A172 (cell line): ENCODE data around the gene EPB41L1. TPM values are rescaled to one million over a fixed set of nuclear protein-coding genes. Genes with fewer than 3 reads are reported as not detected.

Experiments used
- DNase-seq: peaks from one replicate; pipeline ENCODE4 v3.0.0-alpha.2; 2015; ENCODE audit warnings: low spot score
- total RNA-seq: library from RNA; depleted of rRNA; stranded (reverse); fragments of >200 nt; shearing (Covaris generic); gene quantifications from 2 replicates; pipeline ENCODE4 v1.2.3, GENCODE V29; 2014

Gene EPB41L1
- total RNA-seq, 1 experiment from 2014 or later, result 32.2 TPM

DNA sequence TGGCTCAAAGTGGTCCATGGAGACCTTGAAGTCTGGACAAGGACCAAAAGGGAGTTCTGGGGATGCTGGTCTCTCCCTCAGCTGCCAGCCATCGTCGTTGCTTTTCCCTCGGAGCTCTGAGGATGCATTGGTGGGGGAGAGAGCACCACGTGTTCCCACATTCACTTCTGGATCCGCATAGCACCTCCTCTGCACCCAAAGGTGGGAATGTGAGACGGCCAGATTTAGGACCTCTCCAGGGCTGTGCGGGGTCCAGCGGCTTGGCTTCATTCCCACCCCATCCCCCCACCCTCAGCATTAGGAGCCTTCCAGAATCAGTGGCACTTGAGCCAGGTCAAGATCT is 1.1 kb downstream of the EPB41L1 start:
- DNase-seq, result no peak

DNA sequence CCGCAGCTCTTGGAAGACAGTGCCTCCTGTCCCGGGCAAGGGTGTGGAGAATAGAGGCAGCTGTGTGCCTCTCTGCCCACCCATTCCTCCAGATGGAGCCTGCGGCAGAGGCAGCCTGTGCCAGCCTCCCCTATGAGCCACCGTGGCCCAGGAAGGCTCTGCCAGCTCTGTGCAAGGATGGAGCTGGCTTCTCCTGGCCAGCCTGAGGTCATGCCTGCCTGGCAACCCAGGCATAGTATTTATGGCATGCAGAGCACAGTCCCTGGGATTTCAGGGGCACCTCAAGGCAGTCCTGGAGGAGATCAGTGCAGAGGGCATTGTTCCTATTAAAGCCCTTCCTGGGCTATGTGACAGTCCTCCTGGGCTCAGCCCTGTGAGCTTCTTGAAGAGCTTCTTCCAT is 1.5 kb downstream of the EPB41L1 start:
- no peak for DNase-seq

DNA sequence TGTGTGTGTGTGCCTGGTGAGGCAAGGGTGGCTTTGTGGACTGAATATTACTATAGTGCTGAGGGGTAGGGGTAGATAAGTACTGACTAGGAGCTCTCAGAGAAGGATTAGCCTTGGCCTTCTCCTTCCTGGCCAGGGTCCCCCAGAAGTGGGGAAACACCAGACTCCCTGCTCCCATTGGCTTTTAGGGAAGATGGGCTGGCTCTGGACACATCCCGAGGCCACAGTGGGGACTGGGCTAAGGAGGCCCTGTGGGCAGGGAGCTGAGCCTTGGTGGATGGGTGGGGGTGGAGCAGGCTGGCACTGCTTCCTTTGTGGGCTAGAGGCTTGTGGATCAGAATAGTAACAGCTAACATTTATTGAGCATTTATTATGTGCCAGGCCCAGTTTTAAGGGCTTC is 3.1 kb downstream of the EPB41L1 start:
- DNase-seq, result no peak

DNA sequence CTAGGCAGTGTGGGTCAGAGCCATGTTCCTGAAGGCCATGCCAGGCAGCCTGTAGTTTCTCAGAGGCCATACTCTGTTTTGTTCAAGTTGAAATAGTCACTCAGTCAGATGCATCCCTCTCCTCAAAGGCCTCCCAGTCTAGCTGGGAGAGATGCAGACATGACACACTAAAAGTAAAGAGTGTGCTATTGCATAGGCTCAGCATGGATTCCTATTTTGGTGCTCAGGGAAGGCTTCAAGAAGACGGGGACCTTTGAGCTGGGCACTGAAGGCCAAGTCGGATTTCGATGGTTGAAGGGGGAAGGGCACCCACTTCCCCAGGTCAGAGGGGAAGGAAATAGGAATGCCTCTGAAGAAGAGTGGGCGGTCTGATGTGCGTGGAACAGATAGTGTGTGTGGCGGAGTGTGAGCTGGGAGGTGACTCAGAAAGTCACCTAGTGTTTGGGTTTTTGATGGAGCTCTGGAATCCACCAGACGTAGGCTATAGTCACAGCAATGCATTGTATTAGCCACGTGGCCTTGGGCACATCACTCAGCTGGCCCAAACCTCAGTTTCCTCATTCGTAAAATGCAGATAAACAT is 3.7 kb downstream of the EPB41L1 start:
- DNase-seq, result no peak

DNA sequence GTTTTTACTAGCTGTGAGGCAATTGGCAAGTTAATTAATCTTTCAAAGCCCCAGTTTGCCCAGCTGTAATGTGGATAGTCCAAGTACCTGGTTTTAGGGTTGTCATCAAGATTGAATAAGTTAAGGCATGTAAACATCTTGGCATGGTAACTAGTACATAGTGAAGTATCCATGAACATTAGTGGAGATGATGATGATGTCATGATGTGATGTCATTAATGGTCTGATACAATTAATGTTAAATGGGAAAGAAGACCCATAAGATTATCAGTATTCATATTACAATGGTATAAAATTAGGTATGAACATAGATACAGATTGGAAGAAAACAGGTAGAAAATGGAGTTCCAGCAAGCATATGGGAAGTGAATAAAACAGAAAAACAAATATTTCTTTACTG is 5.3 kb downstream of the EPB41L1 start:
- DNase-seq, result no peak

DNA sequence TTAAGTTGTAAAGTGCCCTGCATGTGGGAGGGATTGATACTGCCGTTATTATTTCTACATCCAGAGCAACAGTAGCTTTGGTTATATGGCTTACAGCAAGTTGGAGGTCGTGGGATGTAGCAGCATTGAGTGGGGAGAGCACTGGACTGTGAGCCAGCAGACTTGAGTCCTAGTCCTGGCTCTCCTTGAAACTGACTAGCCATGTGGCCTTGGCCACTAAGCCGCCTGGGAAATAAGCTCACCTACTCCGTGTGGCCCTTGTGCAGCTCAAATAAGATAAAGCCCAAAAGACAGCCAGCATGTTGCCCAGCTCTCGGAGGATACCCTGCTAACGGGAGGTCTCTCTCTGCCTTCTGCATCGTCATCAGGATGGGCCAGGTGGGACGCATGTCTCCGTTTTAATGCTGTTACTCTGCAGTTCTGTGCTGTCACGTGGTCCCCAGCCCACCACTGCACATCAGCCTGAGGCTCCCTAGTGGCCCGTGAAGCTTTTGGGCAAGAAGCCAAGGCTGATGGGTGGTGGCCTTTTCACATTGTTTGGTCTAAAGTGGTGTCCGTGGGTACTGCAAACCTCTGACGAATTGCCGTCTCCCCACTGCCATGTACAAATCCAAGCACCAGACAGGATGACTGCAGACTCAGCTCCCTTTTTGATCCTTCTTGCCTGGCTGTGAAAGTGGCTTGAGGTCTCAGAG is 7.9 kb downstream of the EPB41L1 start:
- no peak for DNase-seq

DNA sequence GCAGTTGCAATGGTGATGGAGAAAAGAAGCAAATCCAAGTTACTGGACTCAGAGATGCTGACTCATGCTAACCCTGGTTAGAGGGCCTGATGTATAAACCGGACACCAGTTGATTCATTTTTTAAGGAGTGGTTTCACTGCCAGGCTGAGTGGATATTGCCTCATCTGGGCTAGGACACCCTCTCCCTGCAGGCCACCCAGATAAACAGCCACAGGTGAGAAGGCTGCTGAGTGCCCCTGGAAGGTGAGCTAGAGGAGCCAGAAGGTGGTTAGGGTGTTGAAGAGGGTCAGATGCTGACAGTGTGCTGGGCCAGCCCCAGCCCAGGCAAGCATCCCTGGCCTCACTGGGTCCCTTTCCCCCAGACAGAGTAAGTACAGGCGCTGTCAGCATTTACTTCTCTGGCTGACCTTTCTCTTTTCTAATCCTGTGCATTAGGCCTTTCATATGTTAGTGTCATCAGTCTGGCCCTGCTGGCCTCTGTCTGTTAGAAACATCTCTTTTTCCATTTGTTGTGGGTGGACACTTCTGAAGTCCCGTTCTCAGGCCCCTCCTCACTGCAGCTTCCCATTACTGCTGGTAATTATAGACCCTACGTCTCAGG is 13.5 kb downstream of the EPB41L1 start:
- peak; percentile 91 for DNase-seq

DNA sequence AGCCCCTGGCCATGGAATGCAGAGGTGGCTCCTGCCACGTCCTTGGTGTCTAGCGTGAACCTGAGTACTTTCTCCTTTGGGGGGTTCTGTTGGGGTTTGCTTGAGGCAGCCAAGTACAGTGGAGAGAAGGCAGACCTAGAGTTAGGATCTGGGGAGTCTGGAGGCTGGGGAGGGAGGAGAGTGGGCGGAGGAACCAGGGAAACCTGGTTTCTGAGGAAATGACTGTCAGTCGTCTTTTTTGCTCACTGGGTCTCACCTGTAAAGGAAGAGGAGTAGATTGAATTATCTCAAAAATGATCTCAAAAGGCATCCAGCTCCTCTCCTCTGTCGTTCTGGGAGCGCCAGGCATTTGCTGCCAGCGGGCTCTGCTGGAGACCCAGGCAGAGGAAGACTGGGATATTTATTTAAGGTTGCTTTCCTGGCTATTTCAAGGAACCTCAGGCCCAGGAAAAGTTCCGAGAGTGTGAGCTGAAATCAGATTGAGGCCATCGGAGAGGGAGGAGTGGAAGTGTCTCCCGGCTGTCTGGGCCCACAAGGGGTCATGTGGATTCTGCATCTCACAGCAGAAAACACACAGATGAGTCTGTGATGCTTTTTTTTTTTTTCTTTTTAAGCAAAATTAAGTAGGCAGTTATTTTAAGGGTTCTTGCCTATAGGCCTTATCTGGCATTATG is 16.1 kb downstream of the EPB41L1 start:
- DNase-seq, result no peak

DNA sequence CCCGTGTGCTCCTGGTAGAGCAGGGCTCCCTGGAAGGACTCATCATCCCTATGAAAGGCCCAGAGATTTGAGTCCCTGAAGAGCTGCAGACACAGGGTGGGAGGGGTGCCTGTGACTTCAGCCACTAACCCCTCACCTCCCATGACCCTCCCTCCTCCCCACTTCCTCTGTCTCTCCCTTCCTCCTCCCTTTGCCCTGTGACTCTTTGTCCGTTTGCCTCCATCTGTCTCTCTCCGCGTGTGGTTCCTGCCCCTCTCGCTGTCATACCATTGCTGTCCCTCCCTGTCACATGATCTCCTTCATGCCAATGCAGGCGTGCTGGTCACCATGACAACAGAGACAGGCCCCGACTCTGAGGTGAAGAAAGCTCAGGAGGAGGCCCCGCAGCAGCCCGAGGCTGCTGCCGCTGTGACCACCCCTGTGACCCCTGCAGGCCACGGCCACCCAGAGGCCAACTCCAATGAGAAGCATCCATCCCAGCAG is 19.0 kb downstream of the EPB41L1 start:
- no peak for DNase-seq

DNA sequence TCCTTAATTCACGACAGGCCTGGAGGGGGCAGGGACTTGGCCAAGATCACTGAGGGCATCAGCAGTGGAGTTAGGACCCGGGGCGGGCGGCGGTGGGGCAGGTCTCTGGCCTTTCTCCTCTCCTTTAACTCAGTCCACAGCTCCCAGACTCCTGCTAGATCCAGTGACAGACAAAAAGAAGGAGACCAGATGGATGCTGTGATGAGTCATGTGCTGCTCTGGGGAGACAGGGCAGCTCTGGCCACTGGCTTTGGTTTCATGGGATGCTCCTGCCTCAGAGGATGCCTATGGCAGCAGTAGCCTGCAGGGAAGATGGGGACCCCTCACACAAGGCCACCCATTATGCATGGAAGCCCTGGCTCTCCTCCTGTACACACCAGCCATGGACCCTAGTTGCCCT is 20.5 kb downstream of the EPB41L1 start:
- peak; percentile 40 for DNase-seq

DNA sequence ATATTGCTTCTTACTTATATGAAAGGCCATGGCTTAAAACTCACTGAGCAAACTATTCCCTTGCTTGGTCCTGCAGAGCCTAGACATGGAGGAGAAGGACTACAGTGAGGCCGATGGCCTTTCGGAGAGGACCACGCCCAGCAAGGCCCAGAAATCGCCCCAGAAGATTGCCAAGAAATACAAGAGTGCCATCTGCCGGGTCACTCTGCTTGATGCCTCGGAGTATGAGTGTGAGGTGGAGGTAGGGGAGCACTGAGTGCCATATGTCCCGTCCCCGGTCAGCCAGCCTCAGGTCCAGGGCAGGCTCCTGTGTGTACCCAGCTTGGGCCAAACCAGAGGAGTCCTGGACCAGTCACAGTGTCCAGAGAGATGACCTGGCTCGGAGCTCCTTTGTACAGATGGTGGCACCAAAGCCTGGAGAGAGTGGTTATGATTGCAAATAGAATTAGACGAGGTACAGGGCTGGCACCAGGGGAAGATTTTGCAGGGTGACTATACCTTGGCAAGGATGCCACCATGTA is 21.0 kb downstream of the EPB41L1 start:
- no peak for DNase-seq

DNA sequence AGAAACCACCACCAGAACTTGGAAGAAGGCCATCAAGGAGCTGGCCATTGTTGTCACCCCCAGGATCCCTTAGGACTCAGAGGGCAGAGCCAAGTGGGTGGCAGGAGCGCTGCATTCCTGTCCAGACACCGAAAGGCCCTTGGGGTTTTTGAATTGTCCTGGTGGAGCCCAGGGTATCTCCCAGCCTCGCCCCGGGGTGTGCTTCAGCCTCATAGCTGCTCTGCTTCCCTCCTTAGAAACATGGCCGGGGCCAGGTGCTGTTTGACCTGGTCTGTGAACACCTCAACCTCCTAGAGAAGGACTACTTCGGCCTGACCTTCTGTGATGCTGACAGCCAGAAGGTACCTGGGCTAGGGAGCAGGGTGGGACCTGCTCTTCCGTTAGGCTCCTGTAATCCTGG is 23.2 kb downstream of the EPB41L1 start:
- DNase-seq, result no peak

DNA sequence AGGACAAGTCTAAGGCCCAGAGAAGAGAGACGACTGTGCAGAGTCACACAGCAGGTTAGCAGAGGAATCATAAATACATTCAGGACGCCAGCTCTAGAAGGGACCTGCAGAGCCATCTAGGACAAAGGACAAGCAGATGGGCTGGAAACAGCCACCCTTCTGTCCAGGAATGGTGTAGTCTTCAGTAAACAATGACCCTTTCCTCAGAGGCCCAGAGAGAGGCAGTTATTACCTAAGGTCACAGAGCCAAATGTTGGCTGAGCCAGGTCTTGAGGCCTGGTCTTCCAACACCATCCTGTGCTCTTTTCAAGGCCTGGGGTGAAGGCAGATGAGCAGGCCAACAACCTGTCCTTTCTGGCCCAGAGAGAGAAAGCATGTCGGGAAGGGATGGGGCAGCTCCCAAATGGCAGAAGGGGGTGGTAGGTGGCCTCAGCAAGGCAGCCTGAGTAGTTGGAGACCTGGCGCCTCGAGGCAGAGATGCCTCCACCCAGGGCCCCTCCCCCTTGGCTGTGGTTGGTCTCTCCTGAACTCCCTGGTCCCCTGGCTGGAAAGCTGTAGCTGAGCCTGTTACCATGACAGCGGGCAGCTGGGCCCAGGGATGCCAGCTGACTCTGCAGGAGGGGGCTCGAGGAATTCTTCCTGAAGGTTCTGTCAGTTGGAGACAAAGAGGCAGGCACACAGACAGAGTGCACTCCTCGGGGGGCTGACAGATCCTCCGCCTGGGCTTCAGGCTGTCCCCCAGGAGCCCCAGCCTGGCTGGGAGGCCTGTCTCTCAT is 24.8 kb downstream of the EPB41L1 start:
- DNase-seq, result no peak

DNA sequence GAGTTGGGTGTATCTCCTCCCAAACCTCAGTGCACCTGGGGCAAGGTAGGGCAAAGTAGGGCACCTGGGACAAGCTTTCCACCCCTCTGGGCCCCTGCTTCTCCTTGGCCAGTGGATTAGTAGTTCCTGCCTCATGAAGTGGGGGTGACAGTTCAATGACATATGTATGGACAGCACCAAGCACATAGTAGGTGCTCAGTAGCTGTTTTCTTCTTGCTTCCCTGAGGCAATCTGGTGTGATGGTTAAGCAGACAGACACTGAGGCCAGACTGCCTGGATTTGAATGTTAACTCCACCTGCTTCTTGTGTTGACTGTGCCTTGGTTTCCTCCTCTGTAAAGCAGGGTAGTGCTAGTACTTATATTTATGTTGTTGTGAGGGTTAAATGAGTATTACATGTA is 25.8 kb downstream of the EPB41L1 start:
- DNase-seq, result no peak

DNA sequence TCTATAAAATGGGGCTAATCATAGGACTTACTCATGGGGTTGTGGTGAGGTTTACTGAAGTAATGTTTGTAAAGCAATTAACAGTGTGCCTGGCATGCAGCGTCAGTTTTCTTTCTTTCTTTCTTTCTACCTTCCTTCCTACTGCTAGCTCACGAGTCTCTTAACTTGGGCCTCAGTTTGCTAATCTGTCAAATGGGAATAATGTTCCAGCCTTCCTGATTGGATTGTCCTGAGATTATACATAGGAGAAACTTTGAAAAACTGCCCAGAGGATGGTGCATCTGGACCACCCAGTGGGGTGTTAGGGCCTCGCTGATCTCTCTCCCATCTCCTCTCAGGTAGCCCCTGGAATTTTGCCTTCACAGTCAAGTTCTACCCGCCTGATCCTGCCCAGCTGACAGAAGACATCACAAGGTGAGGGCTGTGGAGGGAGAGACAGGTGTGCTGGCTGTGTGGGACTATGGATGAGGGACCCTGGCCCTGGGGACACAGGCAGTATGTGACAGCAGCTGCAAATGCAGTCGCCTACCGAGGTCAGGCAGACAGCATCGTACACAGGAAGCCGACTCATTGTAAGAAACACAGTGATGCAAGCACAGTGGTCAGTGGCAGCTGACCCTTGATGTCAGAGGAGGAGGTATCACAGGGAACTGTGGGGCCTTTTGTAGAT is 27.5 kb downstream of the EPB41L1 start:
- peak; percentile 54 for DNase-seq

DNA sequence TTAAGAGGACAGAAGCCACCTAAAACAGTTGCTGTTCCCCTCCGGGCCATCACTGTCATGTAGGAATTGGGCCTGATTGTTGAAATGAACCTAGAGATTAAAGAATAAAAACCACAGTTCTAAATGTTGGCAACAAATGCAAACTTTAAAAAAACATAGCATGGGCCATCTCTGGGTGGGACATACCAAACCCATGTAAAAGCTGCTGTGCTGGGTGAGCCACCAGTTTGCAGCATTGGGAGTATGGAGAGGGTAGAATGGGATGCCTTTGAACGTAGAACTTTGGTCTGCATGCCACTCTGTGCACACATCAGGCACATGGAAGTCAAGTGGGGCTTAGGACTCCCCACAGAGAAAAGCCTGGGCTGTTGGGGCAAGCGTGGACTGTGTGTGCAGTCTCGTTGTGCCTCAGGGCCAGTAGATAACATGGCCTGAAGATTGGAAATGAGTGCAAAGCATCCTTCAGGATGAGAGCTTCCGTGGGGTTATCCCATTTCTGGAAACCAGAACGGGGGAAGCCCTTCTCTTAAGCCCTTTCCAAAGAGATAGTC is 28.1 kb downstream of the EPB41L1 start:
- DNase-seq, result no peak

DNA sequence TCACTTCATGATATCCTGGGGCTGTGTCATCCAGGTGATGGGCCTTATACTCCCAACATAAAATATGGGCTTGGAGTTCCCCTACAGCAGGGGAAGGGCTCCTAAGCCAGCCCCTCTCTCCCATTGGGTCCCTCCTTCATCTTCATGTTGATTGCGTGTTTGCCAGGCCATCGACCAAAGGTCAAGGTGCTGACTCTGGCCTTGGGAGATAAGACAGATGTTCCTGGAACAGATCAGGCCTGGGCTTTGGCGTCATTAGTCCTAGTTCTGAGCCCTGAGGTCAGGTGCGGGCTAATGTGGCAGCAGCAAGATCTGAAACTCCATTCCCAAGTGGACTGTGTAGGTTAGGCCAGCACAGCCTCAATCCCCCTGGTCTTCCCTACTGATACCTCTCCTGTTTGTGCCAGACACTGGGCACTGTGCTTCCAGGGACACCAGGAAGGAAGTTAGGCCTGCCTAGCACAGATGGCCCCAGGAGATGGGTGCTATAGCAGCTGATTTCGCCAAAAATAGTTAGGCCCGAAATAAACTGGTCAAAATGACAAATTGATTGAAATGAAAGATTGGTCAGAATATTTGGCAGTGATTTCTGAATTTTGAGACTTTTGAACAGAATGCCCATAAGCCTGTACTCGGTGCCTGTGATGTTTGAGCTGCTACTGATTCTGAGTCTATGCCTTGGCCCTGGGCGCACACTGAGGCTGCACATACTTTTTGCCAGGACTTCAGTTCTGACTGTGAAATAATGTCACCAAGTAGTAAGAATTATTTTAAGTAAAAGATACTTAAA is 28.8 kb downstream of the EPB41L1 start:
- DNase-seq, result no peak

DNA sequence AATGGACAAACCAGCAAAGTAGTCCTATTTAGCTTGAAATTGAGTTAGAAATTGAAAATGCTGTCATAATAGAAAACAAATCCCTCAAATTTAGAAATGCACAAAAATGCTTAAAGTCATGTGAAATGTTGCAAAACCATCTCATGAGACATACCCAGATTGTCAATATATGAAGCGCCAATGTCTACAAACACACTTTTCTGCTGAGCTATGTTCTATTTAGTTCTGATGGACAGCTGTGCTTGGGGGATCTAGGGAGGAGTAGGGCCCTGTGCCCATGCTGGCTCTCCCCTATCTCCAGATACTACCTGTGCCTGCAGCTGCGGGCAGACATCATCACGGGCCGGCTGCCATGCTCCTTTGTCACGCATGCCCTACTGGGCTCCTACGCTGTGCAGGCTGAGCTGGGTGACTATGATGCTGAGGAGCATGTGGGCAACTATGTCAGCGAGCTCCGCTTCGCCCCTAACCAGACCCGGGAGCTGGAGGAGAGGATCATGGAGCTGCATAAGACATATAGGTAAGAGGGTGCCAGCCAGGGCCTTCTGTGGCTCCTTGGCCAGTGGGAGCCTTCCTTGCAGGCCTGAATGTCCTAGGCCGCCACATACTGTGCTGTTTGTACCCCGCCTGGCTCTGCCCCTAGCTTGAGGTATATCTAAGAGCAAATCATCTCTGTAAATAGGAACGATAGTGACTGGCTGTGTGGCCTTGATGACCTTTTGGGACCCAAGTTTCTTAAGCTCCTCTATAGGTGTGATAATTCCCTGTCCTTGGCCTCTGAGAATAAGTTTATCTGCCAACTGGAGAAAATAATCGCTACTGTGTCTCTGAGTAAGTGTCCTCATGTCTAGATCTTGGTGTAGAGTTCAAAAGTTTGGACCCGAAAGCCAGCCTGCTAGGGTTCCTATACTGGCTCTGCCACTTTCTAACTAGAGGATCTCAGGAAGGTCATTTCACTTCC is 30.6 kb downstream of the EPB41L1 start:
- no peak for DNase-seq
